ENCODE data around the gene HJV.

Gene HJV

DNA sequence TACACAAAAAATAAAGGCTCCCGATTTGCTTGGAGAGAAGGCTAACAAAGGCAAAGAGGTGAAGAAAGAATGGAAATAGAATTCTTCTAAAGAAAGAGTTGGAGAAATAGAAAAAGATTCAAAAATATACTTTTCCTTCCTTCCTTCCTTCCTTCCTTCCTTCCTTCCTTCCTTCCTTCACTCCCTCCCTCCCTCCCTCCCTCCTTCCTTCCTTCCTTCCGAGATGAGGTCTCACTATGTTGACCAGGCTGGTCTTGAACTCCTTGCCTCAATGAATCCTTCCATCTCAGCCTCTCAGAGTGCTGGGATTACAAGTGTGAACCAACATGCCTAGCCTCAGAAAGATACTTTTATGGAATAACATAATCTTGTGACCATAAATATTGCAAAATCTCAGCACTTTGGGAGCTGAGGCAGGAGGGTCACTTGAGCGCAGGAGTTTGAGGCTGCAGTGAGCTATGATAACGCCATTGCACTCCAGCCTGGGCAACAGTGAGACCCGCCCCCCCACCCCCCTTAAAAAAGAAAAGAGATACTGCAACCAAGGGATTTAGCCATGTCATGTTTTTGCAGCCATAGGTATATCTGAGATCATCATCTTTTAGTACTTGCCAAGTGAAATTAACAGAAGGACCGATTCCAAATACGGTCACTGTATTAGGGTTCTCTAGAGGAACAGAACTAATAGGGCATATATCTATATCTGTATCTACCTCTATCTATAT lies 1.0 kb upstream of the HJV start:
- intact Hi-C loops (cut with DNase I) = no loop called here
- DNase-seq = no peak

GRCh38 chr1:146021050-146021445 lies 487 bp downstream of the HJV start:
- intact Hi-C loops (cut with DNase I) = no loop called here

GRCh38 chr1:146020058-146021049 lies 1.2 kb downstream of the HJV start:
- intact Hi-C loops (cut with DNase I) = no loop called here
- DNase-seq = no peak

More at GRCh38 chr1:146021050-146021445, 487 bp downstream of the HJV start:
- no peak for DNase-seq

GRCh38 chr1:146019231-146020057 lies 2.1 kb downstream of the HJV start:
- no peak for DNase-seq
- intact Hi-C loops (cut with DNase I) = no loop called here

GRCh38 chr1:146016891-146017290 lies 4.6 kb downstream of the HJV start:
- no peak for DNase-seq
- intact Hi-C loops (cut with DNase I) = no loop called here

- no peak for DNase-seq
- intact Hi-C loops (cut with DNase I) = loop anchor here (1.0 kb wide), 1 partner anchor 36 kb away; no protein-coding TSS in a partner anchor
These were observed 8.0 kb downstream of the HJV start for GRCh38 chr1:146013559-146013922.

GRCh38 chr1:146012703-146013558 lies 8.6 kb downstream of the HJV start:
- intact Hi-C loops (cut with DNase I) = loop anchor here (1.0 kb wide), 2 partner anchors 36 to 121 kb away; no protein-coding TSS in a partner anchor
- peak in 2 of 10 donors; percentile 40 to 51 for DNase-seq

- no peak for DNase-seq
- intact Hi-C loops (cut with DNase I) = no loop called here
These were observed 11.3 kb downstream of the HJV start for GRCh38 chr1:146010126-146010738.

GRCh38 chr1:146007489-146008133 lies 13.9 kb downstream of the HJV start:
- intact Hi-C loops (cut with DNase I) = loop anchor here (1.0 kb wide), 1 partner anchor 30 kb away; no protein-coding TSS in a partner anchor
- DNase-seq = no peak

GRCh38 chr1:146001709-146002108 lies 19.8 kb downstream of the HJV start:
- intact Hi-C loops (cut with DNase I) = no loop called here
- no peak for DNase-seq

DNA sequence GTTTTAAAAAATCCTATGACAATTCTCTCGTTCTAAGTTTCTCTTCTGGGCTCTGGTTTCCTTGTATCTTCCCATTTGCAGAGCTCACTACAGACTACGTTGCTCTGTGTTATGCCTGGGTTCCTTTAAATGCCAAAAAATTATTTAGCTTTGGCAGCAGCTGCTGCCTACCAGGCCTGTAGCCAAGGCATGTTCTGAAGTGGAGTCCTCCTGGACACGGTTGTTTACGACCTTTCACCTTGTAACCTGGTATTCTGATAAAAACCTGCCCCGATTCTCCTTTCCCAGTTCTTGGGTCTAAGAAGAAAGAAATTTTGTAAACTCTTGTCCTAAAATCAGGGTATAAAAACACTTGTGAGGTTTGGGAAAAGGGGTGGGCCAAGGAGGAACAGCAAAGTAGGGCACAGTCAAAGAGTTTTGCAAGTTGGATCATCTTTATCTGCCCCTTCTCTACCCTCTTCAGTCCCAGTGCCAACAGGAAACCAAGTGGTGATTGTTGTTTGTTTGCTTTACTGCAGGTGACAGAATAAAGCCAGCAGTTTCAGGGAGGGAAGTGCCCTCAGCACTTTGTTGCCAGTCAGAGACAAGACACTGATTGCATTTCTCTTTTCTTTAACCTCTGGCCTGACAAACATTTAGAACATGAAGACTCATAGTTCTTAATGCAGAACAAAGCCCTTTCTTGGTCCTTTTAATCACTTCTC lies 22.1 kb downstream of the HJV start:
- intact Hi-C loops (cut with DNase I) = no loop called here
- DNase-seq = no peak

DNA sequence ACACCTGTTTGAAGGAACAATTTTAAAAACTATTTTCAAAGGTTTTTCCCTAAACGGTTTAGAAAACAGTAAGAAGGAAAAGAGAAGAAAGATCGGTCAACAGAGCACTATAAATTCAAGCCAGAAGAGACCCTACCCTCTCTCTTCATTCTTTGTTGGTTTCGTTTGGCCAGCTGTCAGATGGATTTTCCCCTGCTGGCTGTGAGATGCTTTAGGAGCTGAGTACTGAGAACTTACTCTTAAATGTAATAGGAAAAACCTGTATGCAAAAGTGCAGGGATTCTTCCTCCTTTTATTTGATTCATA lies 23.9 kb downstream of the HJV start:
- no peak for DNase-seq
- intact Hi-C loops (cut with DNase I) = no loop called here

DNA sequence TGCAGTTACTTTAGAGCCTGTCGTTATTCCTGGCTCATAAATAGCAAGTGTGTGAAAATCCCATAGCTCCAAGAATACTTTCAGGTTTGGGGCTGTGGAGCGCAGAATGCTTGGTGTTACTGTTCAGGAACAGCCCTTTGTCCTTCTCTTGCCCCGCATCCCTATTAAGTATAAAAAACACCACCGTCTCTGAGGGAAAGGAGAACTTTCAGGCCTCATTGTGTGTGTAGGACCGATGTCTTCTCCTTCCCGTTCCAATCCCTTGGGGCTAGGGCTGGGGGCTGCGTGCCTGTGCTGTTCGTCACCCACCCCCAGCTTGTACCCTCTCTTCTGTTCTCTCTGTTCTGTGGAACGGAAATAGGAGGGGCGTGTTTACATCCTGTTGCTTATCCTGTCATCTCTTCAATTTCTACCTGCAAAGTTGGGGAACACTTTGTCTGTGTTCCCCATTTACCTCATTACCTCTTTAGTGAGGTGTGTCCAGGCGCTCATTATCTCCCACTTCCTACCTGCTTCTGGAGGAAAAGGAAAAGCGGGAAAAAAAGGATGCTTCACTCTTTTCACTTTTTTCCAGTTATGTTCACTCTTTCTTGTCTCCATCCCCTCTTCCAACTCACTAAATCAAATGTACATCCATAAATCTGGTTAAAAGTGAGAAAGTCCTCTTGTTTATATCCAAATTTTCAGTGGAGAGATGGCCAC lies 24.4 kb downstream of the HJV start:
- intact Hi-C loops (cut with DNase I) = no loop called here
- DNase-seq = peak in 1 of 10 donors; percentile 25

- intact Hi-C loops (cut with DNase I) = loop anchor here (1.0 kb wide), 1 partner anchor 17 kb away; no protein-coding TSS in a partner anchor
- peak; percentile 98 to 100 (median 100) for DNase-seq
These were observed 25.0 kb downstream of the HJV start, which contains the start of gene TXNIP for GRCh38 chr1:145996433-145997015. TXNIP (minus strand) TSS chr1:145996579; CDS start chr1:145996266, 313 bp downstream.

- DNase-seq = no peak
- intact Hi-C loops (cut with DNase I) = loop anchor here (1.0 kb wide), 1 partner anchor 17 kb away; no protein-coding TSS in a partner anchor
These were observed 25.5 kb downstream of the HJV start for GRCh38 chr1:145995964-145996432.

DNA sequence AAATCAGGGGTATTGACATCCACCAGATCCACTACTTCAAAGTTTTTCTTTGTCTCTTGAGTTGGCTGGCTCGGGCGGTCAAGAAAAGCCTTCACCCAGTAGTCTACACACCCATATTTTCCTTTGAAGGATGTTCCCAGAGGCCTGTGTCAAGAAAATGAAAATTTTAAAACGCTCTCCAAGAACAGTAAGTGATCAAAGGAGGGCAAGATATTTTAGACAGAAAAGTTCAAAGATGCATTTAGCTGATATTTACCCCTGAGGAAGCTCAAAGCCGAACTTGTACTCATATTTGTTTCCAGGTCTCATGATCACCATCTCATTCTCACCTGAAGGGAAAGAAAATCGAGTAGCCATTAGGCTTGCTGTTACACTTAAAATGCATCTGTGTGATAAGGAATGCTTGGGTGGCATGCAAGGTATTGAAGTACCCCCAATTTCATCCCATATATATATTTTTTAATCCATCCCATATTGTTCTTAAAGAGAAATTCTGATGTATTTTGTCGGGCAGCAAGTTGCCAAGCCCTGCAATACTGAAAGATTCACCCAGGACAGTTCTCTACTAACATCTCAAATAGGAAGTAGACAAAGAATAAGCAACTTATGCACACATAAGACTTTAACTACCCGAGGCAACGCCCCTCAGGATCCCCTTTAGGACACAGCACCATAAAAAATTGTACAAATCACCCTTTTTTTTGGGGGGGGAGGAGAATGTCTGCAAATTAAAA lies 26.2 kb downstream of the HJV start:
- DNase-seq = no peak
- intact Hi-C loops (cut with DNase I) = no loop called here

Data from posterior cingulate gyrus (tissue), 11 donors.